Loucy (cell line): ENCODE data around the gene CRB2.

Experiments used
- H2AFZ ChIP-seq: fragments of 200-600 bp; sonication (generic); 2 replicates; pipeline ENCODE4 v1.6.0; 2016; ENCODE audit warnings: antibody characterized with exemption, mild to moderate bottlenecking, low read length, moderate library complexity
- H3F3A ChIP-seq: fragments of 200-600 bp; 2 replicates; pipeline ENCODE4 v1.6.0; 2016; ENCODE audit warnings: antibody characterized with exemption, low read depth, mild to moderate bottlenecking
- H3K27me3 ChIP-seq: fragments of 200-600 bp; sonication (generic); 2 replicates; pipeline ENCODE4 v1.6.1; 2014; ENCODE audit warnings: low read length, mild to moderate bottlenecking; ENCODE audit not compliant: insufficient read depth, poor library complexity, severe bottlenecking
- H3K36me3 ChIP-seq: fragments of 200-600 bp; sonication (generic); 2 replicates; pipeline ENCODE4 v1.6.1; 2016; ENCODE audit warnings: low read length; ENCODE audit not compliant: insufficient read depth
- H3K4me1 ChIP-seq: fragments of 200-600 bp; sonication (generic); 2 replicates; pipeline ENCODE4 v1.5.1; 2014; ENCODE audit warnings: low read length, mild to moderate bottlenecking; ENCODE audit not compliant: insufficient read depth, poor library complexity, severe bottlenecking
- H3K4me2 ChIP-seq: fragments of 200-600 bp; sonication (generic); 2 replicates; pipeline ENCODE4 v1.6.0; 2014; ENCODE audit warnings: antibody characterized with exemption, low read length, low read depth, mild to moderate bottlenecking; ENCODE audit not compliant: poor library complexity, severe bottlenecking
- H3K4me3 ChIP-seq: fragments of 200-600 bp; sonication (generic); 2 replicates; pipeline ENCODE4 v1.5.1; 2014; ENCODE audit warnings: low read length, mild to moderate bottlenecking, mixed read lengths; ENCODE audit not compliant: poor library complexity, severe bottlenecking
- H3K79me2 ChIP-seq: fragments of 200-600 bp; sonication (generic); 2 replicates; pipeline ENCODE4 v1.6.1; 2014; ENCODE audit warnings: low read length; ENCODE audit not compliant: insufficient read depth
- H3K9ac ChIP-seq: fragments of 200-600 bp; sonication (generic); 2 replicates; pipeline ENCODE4 v1.6.0; 2014; ENCODE audit warnings: mild to moderate bottlenecking, low read depth, low read length, moderate library complexity; ENCODE audit not compliant: poor library complexity, severe bottlenecking
- H3K9me2 ChIP-seq: fragments of 200-600 bp; sonication (generic); replicated peaks from 2 replicates; pipeline ENCODE4 v1.6.1; 2016; ENCODE audit warnings: low read depth, low read length, mixed read lengths
- H3K9me3 ChIP-seq: fragments of 200-600 bp; sonication (generic); 2 replicates; pipeline ENCODE4 v1.6.1; 2014; ENCODE audit warnings: mild to moderate bottlenecking, antibody characterized with exemption, low read length, low read depth; ENCODE audit not compliant: insufficient read depth
- H4K20me1 ChIP-seq: fragments of 200-600 bp; sonication (generic); 2 replicates; pipeline ENCODE4 v1.6.0; 2014; ENCODE audit warnings: antibody characterized with exemption, low read length, mild to moderate bottlenecking; ENCODE audit not compliant: insufficient read depth, poor library complexity, severe bottlenecking
- CTCF ChIP-seq: fragments of 200-600 bp; sonication (generic); conservative IDR thresholded peaks from 2 replicates; pipeline ENCODE4 v1.5.1; 2014; ENCODE audit warnings: mild to moderate bottlenecking, antibody characterized with exemption, low read length
- EZH2phosphoT487 ChIP-seq: fragments of 200-600 bp; IDR thresholded peaks from 2 replicates; pipeline ENCODE4 v1.6.1; 2018; ENCODE audit warnings: antibody characterized with exemption, mild to moderate bottlenecking, moderate library complexity, borderline replicate concordance

CRB2 gene

GRCh38 chr9:123417289-123418051, 61.5 kb downstream of the CRB2 start:
- no peaks in the 10 kb centered on the region for H4K20me1 ChIP-seq
- H3K4me2 ChIP-seq, result no peak overlapping the region
- no peaks in the 10 kb centered on the region for H3K4me1 ChIP-seq
- no peak for TF ChIP-seq EZH2phosphoT487
- peak; percentile 47 for TF ChIP-seq CTCF
- no peaks in the 10 kb centered on the region for H3K9me2 ChIP-seq
- H3K27me3 ChIP-seq, result no peaks in the 10 kb centered on the region
- H2AFZ ChIP-seq, result no peak overlapping the region
- H3K79me2 ChIP-seq, result no peaks in the 10 kb centered on the region
- H3K4me3 ChIP-seq, result no peak overlapping the region
- H3K9me3 ChIP-seq, result no peaks in the 10 kb centered on the region
- no peak overlapping the region for H3K9ac ChIP-seq
- no peaks in the 10 kb centered on the region for H3K36me3 ChIP-seq
- no peaks in the 10 kb centered on the region for H3F3A ChIP-seq

DNA sequence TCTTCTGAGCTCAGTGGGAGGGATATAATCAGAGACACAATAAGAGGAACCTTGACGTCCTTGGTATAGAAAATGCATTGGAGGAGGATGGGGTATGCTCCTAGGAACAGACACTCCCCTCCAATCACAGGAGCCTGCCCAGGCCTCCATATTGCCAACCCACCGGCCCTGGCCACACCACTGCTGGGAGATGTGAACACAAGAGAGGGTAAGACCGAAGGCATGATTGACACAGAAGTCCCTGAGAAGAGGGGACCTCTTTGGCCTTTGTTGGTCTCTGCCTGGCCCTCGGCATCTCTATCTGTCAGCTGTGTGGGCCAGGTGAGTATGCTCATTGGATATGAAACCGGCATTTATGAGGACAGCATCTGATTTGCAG, 62.0 kb downstream of the CRB2 start:
- no peaks in the 10 kb centered on the region for H4K20me1 ChIP-seq

DNA sequence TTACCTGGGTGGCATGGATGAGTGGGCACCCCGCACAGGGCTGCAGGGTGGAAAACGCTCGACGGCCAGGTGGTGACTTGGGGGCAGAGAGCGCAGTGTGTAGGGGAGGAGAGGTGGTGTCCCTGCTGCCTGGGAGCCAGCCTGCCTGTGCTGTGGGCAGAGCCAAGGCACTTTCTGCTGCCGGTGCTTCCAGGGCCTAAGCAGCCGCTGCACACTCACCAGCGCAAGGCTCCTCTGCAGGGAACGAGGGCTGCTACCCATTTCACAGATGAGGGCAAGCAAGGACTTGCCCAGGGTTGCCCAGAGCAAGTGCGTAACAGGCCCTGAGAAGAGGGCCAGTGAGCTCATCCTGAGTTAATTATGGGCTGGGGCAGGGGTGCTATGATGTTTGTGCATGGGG, 62.5 kb downstream of the CRB2 start:
- TF ChIP-seq CTCF, result no peak
- TF ChIP-seq EZH2phosphoT487, result no peak
- no peaks in the 10 kb centered on the region for H3K36me3 ChIP-seq
- H3K4me1 ChIP-seq, result no peaks in the 10 kb centered on the region
- H3K79me2 ChIP-seq, result no peaks in the 10 kb centered on the region
- H3K9me3 ChIP-seq, result no peaks in the 10 kb centered on the region
- no peak overlapping the region for H3K9ac ChIP-seq
- H3K9me2 ChIP-seq, result no peaks in the 10 kb centered on the region
- H3K27me3 ChIP-seq, result no peaks in the 10 kb centered on the region
- no peak overlapping the region for H3K4me2 ChIP-seq
- H3K4me3 ChIP-seq, result no peak overlapping the region
- H3F3A ChIP-seq, result no peaks in the 10 kb centered on the region
- H4K20me1 ChIP-seq, result no peaks in the 10 kb centered on the region
- H2AFZ ChIP-seq, result no peak overlapping the region

More for the DNA sequence above, 62.0 kb downstream of the CRB2 start:
- no peak for TF ChIP-seq EZH2phosphoT487
- TF ChIP-seq CTCF, result no peak
- no peaks in the 10 kb centered on the region for H3K79me2 ChIP-seq
- no peaks in the 10 kb centered on the region for H3K4me1 ChIP-seq
- no peaks in the 10 kb centered on the region for H3K27me3 ChIP-seq
- no peak overlapping the region for H3K4me2 ChIP-seq
- no peak overlapping the region for H3K9ac ChIP-seq
- H3F3A ChIP-seq, result no peaks in the 10 kb centered on the region
- H3K9me3 ChIP-seq, result no peaks in the 10 kb centered on the region
- H3K9me2 ChIP-seq, result no peaks in the 10 kb centered on the region
- no peaks in the 10 kb centered on the region for H3K36me3 ChIP-seq
- H3K4me3 ChIP-seq, result no peak overlapping the region
- H2AFZ ChIP-seq, result no peak overlapping the region
